Measurements from ENCODE around the gene BLID.

BLID gene, protein sequence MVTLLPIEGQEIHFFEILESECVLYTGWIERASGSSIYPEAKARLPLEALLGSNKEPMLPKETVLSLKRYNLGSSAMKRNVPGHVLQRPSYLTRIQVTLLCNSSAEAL

DNA sequence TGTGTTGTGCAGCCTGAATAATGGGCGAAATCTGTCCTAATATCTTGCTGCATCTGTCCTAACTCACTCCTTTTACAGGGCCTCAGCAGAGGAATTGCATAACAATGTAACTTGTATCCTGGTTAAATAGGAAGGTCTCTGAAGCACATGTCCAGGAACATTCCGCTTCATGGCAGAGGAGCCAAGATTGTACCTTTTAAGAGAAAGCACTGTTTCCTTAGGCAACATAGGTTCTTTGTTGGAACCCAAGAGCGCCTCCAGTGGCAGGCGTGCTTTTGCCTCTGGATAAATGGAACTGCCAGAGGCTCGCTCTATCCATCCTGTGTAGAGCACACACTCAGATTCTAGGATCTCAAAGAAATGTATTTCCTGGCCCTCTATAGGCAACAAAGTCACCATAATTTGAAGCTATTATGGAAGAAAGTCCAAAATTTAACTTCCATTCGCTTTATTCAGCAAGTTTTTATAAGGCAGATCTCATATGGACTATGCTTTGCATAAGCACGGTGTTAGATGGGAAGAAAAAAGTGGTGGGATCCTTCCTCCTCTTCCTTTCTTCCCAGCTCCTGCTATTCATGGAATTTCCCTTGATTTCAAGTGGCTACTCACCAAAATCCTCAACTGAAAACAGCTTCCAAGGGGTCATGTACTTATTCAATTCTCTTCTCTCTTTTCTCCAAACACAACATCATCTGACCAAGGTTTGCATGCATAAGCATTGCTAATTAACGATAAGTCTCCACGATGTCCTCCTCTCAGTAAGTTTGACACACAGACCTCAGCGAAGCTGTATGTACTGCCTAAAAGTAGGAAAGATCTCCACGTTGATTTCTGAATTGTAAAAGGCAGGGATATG is at the start of gene BLID:
Gene BLID, minus strand, starts transcription at position 692 of the 856 bp plus-strand sequence. Its CDS starts 293 bp downstream, at position 399.
- no peak for DNase-seq

DNA sequence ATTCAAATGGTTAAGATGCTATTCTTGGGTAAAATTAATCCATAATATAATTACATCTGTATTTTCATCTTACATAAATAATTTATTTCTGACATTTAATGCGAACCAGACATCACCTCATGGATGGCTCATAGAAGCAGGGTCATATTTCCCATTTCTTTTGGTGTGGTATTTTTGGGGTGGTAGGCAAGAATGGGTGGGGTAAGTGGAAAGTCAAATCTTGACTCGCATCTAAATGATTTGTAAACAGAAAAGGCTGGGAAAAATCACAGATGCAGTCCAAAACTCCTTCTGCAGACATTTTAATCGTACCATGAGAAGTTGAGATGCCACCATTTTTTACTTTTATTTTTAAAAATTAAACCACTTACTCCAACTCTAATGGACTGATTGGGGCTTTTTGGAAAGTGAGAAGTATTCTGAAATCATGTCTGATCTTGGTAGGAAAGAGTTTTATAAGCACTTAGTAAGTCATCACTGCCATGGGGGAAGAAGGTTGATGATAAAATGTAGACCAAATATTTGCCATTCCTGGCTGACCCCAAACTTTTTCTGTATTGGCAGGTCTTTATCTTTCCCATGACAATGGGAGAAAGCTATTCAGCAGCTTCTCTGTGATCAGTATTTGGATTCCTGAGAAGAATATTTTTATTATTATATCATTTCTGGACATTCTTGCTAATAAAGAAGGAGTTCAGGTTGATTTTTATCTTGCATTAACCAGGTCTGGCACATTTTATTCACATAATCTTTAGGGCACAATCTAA is 47.2 kb upstream of the BLID start:
- no peak for DNase-seq

DNA sequence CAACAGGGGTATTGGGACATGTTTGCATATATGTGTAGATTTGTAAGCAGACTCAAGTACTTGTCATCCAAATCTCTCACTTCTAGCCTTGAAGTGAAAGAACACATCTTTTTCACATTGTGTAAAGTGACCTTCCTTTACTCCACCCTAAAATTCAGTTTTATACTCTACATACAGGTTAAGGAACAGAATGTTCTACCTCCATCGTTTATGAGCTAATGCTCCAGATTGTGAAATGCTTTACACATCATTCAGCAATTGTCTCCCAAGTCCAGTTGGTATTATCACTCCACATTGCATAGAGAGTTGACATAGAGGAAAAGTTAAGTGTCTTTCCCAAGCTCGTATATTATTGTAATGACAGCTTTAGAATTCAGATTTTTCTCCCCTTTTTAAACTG is 46.1 kb upstream of the BLID start:
- DNase-seq = no peak

DNA sequence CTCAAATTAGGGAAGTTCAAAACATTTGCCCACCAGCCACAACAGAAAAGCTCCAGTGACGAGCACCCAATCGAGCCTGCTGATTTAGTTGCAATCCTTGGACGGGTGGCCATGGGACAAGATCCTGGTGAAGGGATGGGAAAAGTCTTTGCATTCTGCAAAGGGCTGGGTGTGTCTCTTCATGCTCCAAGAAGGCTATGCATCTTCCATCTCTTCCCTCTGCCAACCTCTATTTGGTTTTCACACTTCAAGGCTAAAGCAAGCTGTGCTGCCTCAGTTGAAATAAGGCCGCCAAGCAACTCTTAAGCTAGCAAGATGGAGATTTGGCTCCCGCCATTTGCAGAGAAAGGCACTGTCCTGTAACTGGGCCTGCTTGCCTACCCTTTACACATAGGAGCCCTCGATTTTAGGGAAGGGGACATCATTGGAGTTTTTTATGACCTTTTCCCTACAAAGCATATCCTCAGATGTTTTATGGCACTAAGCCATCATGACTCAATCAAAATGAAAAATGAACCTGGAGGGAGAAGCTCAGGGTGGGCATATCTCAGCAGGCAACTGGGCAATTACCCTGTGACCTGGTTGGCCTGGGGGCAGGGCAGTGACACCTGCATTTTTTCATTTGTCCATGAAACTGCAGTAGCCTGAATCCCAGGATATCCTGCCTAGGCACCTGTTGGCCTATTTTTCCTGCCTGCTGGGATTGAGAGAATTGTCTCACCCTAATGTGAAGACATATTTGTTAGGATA is 45.0 kb upstream of the BLID start:
- DNase-seq = no peak

DNA sequence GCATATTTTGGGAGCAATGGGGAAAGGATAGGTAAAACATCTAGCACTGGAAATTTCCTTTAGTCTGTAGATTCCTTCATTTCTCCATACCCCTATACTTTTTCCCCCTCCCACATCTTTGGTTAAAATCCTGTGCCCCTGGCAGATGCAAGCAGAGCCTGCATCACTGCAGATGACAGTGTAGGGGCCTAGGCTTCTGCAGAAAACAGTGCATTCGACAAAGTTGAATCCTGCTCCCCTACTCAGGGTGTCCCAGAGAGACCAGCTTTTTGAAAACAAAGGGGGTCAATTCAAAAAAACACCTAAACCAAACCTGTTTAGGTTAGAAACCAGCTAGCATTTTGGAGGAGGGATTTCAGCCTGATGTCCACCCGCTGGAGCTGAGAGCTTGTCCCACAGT is 43.8 kb upstream of the BLID start:
- no peak for DNase-seq

DNA sequence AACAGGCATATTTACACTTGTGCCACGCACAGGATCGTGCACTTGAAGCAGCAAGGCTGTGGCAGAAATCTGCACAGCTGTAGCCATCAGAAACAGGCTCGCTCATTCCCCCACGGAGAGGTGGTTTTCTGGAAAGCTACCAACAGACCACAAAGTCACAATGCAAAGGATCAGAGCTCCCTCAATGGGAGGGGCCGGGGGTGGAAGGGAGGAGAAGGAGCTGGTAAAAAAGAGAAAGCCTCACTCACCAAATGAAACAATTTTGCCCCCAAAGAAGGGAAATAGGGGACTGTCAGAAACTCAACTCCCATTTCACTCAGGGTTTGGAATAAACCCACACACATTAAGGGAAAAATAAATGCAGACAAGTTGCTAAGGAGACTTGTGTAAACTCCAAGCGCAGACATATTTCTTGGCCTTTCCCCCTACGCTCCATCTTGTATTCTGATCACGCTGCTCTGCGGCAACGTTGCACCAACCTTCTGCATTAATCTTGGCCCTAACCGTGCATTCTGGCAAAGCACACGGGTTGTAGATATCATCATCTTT is 43.2 kb upstream of the BLID start:
- DNase-seq = no peak

DNA sequence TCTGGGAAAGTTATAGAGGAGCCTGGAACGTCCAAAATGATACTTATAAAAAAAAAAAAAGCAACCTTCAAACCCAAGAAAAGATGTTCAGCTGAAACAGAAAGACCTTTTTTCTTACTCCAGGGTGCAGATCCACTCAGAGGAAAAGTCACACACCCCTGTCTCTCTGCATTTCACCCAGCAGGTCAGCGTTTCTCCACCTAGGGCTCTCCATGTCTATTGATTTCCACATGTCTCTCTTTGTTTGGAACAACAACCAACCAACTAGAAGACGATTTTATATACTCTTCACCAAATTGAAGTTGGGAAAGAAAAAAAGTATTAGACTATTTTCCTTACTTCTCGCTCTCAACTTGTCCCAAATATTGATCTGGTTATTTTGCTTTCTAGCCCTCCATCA is 42.2 kb upstream of the BLID start:
- DNase-seq = no peak

DNA sequence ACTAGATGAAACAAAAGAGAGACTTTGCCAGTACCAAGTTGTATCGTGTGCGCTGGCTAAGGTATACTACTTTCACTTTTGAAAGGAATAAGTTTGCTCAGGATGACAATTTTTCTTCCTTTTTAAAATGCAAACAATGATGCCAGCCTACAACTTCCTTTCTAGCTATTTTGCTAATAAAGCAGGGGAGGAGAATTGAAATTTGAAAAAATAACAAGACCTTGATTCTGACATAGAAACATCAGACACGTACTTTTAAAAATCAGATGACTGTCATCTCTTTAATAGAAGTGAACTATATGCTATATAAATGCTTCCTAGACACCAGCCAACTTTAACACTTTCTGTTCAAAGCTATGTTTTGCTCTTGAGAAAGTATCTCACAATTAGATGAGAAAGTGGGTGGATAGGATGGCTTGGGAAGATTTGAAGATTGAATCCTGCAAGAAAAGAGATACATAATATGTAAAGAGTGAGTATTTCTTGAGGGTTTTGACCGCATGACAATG is 41.7 kb upstream of the BLID start:
- no peak for DNase-seq

DNA sequence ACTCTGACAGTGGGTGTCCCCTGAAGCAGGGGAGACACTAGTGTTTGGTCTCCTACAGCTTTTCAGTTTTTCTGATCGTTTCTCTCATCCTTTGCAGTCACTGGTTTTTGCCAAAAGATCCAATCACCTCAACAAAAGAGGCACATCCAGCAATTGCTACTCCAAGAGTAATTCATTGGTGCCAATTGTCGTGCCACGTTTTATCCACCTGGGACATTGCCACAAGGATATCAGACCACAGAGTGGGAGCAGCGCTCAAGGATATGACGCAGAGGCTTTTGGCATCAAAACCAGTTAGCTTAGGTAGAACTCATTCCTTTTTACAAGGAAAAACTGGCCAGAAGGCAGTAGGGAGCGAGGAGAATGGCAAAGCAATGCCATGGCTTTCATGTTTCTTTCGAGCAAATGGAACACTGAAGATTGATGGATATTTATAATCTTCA is 40.9 kb upstream of the BLID start:
- no peak for DNase-seq

DNA sequence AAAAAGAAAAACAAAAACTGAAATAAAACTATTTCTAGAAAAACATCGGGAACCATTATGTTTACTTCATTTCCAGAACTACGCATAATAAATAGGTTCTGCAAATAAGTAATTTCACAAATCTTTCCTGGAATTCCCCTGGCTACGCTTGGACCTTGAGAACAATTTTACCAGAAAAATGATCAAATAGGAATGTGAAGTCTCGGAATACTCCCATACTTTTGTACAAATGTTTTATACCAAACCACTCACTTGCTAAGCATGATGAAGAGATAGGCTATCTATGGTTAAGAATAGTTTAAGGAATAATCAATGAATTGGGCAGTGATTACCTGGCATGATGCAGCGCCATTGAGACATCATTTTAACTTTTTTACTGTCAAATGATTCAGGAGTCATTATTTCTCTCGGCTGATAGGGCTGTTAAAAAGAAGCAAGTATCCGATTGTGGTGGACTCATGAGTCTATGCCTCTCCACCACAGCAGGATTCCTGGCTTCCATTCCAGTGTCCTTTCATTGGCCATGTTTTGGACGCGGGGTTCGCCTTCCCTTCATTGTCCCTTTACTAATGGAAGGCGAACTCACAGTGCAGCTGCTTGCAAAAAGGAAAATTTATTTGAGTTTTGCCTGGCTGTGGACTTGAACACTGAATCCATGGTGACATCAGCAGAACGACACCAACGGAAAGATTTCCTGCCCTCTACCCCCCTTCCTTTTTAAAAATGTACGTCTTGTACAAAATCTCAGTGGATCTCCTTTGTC is 39.9 kb upstream of the BLID start:
- DNase-seq = no peak

DNA sequence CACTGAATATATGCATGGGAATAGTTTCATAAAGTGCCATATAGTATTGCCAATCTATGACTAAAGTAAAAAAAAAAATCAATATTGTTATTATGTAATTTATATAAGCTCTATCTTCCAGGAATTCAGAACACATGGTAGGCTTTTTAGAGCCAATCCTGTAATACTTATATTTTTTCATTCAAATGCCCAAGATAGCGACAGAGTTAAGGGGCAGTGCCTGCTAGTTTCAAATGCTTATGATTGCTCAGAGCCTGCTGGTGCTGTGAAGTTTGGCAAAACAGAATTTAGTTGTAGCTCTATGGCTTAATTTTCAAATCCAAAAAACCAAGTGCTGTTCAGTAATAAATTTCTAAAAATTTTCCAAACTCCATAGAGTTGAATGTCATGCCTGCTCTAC is 39.0 kb upstream of the BLID start:
- no peak for DNase-seq

DNA sequence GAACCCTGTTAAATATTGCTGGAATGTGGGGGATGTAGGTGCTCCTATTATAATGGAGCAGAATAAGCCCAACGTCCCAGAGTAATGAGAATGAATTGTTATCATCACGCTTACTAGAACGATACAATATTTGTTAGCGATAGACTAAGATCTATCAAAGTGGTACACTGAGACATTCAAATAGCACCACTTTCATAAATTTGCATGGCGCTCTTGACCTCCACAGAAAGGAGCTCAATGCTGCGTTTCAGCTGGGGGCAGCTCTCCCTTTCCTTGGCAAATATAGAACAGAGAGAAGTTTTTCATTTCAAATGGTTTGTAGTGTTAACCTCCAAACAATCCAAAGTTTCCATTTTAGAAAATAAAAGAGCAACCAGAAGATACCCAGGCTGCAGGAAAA is 38.2 kb upstream of the BLID start:
- DNase-seq = no peak

DNA sequence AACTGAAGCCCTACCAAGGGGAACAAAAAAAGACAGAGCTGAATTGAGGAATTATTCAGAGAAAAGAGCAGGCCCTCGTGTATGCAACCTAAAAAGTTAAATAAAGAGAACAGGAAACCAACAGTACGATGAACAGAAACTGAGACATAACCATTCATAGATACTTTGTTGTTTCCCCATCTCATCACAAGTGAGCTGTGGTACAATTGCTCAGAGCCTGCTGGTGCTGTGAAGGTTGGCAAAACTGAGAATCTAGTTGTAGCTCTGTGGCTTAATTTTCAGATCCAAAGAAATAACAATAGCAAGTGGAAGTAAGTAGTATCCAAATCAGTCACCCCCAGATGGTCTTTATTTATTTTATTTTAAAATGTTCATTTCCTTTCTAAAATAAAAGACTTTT is 37.7 kb upstream of the BLID start:
- DNase-seq = no peak

DNA sequence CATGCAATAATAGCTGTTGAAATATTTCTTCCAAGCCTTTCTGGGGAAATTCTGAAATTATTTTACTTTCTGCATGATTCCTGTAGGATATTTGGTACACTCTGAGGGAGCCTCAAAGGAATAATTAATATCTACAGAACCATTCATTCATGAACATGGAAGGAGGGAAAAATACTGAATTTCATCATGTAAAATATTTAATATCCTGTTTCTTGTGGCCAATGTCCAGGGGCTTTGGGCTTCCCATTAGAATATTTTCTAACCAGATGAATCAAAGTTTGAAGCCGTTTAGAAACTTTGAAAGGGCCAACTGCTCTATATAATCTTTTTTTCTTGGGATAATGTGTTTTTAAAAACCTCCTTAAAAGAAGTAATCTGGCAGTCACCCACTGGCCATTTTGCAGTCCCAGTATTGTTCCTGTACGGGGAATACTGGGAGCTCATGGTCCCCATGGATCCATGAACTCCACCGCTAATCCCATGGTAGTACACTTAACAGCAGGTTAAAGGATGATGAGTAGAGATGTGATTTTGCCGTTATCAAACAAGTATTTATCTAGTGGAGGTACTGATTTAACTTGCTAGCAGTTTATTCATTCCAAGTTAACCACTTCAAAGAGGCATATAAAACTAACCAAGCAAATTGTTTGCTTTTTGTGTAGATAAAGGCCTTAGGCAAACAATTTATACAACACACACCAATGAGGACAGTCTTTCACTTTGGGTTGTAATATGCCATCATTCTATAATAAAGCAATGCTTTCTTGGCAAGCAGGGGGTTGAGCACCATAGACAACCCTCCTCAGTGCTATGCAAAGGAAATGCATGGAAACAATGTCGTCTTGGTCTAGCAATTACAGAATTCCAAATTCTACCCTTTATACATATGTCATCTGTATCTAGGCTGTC is 34.5 kb upstream of the BLID start:
- no peak for DNase-seq

DNA sequence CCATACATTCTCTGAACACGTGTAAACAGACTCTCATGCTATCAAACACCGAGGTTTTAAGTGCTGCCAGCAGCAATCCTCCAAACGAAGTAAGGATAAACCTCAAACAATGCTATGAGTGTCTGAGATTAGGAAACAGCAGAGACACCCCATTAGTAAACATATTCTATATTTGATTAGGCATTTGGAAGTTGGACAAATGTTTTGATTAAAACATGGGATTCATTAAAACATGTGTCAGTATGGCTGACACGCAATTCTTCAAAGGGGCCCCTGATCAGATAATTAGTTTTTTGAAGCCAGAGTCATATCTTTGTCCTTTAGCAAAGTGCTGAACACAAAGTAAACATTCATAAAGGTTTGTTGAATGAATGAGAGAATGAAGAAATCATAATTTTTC is 33.2 kb upstream of the BLID start:
- DNase-seq = no peak

DNA sequence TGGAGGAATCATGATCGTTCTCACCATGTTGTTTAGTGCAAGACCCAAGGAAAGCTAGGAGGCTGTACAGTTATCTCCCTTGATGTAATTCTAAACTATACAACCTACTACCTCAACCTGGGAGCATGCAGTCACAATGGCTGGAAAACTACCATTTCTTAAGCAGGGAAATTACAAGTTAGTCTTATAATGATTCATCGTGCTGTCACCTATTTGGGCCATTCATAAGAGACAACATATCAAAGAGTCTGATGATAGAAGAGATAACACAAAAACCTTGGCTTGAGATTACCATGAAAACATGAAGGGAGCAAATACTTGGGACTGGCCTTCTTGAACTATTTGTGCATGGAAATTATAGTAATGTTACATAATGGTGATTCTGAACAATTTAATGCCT is 30.5 kb upstream of the BLID start:
- no peak for DNase-seq

DNA sequence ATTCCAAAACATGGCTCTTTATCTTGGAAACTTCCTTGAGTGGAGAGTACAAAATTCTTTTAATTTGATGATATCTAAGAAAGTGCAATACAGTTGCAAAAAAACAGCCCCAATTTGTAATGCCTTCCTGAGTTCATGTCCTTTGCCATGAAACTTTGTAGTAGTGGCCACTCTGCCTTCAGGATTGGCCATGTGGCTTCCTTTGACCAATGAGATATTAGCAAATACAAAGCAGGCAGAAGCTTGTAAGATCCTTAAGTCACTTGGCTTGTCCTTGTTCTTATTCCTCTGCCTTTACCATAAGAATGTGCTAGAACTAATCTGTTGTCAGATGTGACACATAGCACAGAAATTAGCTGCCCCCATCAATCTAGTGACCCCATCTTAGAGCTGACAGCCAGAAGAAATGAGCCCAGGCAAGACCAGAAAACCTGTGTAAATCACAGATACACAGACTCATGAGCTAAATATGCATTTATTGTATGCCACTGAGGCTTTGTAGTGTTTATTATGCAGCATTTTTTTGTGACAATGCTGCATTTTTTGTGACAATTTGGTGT is 29.8 kb upstream of the BLID start:
- DNase-seq = no peak

DNA sequence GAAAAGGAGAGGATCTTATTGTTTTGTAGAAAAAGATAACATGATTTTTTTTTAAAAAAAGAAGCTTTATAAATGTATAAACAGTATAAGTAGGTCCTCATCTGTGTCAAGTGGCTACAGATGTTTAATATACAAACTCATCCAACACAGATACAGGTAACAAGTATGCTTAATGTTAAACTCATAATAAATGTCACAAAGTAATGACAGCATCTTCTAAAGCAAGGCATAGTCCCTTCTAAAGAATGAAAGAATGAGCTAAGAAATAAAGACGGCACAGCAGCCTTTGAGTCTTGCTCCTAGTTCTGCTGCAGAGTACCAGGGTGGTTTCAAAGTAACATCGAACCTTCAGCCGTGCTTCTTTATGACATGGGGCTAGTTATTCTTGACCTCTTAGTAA is 28.7 kb upstream of the BLID start:
- DNase-seq = no peak

DNA sequence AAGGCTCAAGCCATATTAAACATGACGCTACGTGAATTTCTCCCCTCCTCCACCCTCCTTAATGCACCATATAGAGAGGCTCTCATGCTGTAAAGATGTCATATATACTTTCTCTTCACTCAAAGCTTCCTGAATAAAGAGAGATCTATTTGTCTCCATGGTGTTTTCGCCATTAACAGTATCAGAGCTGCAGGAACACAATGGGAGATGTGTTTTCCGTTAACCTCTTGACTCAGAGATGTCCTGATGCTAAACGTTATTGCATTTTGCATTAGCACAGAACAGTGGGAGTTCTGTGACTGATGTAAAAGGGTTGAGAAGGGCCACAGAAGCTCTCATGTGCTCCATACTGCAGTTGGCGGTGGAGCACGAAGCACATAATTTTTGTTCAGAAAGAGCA is 25.7 kb upstream of the BLID start:
- DNase-seq = no peak

DNA sequence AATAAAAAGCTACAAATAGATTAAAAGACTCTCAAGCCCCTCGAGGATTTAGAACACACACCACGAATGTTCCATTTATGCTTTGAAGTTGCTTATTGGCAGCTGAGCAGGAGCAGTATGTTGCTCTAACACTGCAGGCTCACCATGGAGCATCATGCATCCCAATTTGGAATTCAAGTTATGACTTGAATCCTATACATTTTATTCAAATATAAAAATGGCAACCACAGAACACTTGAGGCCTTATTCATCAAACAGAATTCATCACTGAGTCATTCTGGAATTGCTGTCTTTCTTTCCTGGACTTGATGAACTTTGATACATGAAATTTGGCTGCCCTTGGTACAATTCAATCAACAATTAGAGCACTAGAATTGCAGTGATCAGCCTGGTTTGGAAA is 24.5 kb upstream of the BLID start:
- no peak for DNase-seq

DNA sequence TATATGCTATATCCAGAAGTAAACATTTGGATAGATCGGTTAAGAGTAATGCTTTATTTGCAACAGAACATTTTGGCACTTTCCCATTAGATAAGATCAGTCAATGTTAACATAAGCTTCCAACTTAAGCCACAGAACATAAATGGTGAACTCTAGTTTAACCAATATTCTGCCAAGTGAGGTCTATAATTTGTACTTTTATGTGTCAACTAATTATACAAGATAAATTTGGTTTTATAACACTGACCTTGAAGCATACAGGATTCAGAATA is 23.5 kb upstream of the BLID start:
- no peak for DNase-seq

Measured in KG1 (cell line).